ENCODE results near the gene FAM204A.

FAM204A gene

DNA sequence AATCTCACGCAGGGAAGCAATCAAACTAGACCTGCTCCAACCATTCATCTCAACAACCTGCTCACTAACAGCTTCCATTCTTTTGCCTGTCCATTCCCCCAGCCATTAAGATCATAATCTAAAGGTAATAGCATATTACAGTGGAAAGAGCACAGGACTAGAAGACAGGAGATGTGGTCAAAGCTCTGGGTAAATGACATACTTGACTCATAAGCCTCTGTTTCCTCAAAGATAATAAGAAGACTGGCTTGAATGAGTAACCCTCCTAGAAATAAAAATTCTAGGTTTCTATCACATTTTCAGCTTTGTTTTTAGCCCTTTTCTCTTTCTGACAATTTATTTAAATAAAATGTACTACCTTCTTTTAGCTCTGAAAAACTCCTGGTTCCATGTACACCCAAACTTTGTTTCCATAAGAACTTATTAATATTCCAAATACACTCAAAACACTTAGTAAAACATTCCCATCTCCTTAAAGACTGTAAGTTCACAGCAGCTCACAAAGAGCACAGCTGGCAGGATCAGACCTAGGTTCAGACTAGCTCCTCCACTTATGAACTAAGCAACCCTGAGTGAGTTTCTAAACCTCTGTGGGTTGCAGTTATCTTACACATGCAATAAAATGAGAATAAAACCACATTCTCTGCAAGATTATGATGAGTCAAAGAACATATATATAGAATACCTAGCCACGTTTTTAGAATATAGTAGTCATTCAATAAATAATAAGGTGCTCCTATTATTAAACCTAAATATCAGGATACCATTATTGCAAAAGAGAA lies 11.6 kb downstream of the FAM204A start:
- DNase-seq (ENCODE audit: low read depth): no peak

DNA sequence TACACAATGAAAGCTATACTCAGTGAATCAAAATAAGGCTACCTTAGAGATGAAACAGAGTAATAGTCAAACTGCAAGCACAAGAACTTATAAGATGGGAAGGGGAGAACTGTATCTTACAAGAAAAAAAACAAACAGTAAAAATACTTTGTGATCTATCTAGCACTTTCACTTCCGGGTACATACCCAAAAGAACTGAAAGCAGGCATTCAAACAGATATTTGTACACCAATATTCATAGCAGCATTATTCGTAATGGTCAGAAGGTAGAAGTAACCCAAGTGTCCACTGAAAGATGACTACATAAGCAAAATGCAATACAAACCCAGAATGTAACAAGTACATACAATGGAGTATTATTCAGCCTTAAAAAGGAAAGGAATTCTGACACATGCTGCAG lies 18.0 kb downstream of the FAM204A start:
- DNase-seq (ENCODE audit: low read depth): no peak

DNA sequence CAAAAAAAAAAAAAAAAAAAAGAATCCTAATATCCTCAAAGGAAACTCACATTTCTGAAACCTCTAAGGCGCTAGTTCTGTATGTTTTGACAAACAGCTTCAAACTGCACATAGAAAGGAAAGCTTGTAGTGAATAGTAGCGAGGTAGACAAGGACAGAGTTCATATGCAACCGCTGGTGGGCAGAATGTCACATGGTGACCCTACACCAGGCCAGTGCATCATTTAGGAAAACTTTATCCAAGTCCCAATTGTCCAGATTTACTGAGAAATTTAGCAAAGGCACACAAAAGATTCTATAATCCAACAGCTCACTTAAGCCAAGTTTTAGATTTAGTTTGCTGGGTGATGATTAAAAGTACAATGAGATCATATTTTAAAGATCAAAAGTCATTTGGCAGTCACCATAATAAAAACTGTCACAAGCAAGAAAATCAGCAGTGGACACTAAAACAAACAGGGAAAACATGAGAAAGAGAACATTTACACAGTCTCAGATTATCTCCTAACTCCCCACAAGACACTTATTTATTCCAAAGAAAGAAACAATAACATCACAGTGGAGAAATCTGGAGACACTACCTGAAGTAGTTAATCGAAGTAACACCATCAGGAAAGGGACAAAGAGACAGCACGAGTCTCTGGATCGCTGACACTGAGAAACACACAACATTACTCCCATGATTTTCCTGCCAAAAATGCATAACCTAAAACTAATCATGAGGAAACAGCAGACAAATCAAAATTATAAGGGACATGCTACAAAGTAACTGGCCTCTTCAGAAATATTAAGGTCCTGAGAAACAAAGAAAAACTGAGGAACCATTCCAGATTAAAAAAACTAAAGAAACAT lies 20.2 kb downstream of the FAM204A start:
- no peak for DNase-seq (ENCODE audit: low read depth)

DNA sequence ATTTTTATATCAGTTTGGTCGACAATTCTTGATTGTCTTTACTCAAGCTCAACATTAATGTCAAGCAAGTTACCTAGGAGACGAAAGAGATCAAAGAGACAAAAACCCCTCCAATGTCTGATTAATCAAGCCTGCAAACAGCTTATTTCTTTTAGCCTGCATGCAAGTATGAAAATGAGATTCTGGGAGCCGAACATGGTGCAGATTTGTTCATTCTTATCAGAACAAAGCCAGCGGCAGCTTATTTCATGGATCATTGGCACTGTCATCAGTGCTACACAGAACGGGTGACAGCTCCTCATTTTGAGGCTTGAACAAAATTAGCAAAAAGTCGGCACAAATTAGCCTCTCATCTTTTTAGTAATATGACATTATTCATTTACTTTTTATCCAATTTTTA lies 26.5 kb downstream of the FAM204A start:
- DNase-seq (ENCODE audit: low read depth): no peak

DNA sequence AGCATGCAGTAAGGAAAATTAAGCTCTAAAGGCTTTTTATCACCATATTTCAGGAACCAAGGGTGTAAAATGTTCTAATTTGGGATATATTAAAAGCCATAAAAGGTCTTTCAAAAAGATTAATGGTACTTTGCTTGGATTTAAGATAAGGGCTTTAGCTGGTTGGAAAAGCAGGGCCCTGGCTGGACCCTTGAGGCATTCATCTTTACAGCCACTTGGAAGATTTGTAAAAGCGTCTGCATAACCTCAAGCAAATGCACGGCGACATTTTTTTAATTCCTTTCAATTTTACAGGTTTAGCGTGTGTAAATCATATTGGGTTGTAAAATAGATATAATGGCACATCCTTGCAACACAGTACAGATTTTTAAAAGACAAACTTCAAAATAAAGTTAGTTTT lies 27.2 kb downstream of the FAM204A start:
- no peak for DNase-seq (ENCODE audit: low read depth)

DNA sequence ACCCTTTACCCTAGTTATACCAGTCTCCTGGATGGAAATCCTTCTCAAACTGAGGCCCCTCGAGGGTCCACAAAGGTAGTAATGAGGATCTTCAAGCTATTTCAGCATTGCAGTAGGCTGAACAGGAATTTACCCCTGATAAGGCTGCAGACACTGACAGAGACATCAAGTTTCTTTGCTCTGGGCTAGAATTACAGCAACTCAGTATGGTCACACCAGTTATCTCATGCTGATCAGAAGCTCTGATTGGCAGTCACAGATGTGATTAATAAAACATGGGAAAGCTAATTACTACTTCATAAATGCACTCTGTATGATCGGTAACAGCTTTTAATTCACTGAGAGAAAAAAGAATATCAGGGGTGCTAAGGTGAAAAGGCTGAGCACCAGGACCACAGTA lies 30.6 kb downstream of the FAM204A start:
- no peak for DNase-seq (ENCODE audit: low read depth)

DNA sequence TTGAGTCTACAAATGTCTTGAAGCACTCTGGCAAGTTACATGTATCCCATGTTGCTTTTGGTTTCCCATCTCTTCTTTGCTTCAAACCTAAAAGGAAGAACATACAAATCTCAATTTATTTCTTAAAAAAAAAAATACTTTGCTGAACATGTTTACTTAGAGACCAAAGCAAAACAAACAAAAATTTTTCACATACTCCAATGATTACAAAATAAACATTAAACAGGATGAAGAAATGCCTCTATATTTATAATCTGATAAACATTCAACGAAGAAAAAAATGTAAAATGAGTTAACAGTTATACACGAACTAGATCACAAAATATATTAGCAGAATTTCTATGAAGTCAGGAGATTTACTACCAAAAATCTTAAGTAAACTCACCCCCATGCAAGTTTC lies 31.3 kb downstream of the FAM204A start:
- DNase-seq (ENCODE audit: low read depth): no peak

DNA sequence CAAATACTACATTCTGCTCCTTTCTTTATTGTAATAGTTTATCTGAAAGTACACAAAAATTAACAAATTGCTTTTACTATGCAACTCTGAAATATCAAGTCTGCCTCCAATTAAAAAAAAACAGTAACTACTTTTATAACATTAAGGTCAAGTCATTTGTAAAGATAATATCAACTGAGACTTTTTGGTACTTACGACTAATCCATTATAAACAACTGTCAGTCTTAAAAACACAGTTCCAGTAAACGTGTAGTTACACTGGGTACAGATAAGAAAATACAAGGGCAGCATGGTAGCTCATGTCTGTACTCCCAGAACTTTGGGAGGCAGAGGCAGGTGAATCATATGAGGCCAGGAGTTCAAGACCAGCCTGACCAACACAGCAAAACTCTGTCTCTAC lies 32.2 kb downstream of the FAM204A start:
- DNase-seq (ENCODE audit: low read depth): no peak

DNA sequence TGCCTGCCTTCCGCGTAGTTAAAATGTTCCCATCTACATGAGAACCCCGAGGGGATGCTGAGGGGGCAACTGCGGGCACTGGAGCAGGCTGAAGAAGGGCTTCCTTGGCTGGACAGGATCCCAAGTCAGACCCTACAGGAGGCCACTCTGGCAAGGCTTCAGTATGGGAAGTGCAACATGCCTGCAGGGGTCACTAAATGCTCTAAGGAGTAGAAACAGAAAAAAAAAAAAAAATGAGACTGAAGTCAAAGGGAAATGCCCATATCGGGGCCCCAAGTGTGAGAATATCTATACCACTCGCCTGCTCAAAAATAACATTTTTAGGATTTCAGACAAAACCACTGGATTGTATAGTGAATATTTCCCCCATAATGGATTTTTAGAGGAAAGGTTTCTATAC lies 33.5 kb downstream of the FAM204A start:
- no peak for DNase-seq (ENCODE audit: low read depth)

DNA sequence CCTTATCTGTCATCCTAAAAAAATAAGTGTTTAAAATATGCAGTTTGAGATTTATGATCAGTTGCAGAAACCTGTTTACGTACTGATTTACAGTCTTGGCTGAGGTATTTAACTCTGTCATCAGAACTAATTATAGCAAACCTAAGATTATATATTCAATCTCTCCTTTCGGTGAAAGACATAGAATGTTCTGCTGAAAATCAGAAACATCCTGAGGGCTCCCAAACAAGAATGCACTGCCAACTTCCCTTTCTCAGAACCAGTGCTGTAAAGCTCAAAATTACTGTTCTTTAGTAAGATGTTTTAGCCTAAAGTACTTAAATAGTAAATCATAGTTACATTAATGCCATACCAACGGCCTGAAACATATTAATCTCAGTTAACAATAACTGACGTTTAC lies 34.3 kb downstream of the FAM204A start:
- no peak for DNase-seq (ENCODE audit: low read depth)

DNA sequence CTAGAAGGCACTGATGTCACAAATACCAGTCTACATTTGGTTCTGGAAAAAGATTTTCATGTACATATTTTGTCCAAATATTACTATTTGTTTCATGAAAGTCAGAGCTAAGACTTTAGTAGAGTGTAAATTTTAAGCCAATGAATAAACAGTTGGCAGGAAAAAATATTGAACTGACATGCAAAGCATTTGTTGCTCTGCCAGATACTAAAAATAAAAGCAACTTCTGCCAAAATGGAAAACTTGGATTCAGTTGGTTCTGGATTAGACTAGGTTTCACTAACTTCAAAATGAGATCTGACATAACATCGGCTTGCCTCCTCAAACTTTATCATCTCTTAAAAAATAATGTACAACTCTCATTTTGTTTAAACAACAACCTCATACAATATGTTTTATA lies 34.9 kb downstream of the FAM204A start:
- no peak for DNase-seq (ENCODE audit: low read depth)

DNA sequence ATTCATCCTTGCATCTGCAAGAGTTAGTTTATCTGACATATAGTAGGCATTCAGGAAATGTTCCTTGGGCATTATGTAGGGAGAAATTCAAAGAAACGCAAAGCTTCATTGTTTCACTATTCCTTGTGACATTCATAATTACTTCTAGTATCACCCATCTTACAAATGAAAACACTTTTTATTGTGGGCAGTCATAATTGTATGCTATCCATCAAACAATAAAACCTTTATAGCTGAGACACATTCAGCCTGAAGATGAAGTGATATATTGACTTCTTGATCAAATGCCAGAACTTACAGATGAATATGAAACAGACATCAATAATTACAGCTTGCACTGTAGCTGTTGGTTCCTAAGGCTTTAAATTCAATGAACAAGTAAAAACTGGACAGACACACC lies 36.4 kb downstream of the FAM204A start:
- no peak for DNase-seq (ENCODE audit: low read depth)

DNA sequence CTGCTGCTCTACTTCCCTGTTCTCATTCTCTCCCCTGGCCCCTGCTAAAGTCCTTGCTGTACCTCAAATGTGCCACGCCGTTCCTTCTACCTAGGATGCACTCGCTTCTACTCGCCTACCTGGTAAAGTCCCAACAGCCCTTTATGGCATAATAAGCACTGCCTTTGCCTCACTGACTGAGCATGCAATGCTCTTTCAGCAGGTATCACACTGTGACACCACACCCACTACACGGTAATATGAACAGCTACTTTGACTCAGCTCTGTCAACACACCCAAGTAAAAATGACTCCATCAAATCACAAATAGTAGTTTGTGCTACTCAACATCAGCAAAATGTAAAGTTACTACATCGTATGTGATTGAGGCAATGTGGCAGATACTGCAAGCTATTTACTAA lies 37.6 kb downstream of the FAM204A start:
- no peak for DNase-seq (ENCODE audit: low read depth)

DNA sequence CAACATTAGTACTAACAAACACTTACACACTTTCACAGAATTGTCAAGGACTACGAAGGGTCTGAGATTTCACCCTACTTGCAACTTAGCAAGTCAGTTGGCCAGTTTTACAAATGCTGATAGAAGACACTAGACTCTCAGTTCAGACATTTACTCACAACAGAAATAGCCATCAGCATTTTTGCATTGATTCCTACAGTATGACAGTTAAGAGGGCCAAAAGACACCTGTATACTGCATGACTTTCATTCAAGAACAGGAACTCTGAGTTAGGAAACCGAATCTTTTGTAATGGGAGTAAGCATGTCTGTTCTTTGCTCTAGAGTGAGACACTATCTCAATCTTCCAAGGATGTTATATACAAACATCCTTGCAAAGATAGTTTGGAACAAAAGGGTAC lies 40.9 kb downstream of the FAM204A start:
- DNase-seq (ENCODE audit: low read depth): no peak

DNA sequence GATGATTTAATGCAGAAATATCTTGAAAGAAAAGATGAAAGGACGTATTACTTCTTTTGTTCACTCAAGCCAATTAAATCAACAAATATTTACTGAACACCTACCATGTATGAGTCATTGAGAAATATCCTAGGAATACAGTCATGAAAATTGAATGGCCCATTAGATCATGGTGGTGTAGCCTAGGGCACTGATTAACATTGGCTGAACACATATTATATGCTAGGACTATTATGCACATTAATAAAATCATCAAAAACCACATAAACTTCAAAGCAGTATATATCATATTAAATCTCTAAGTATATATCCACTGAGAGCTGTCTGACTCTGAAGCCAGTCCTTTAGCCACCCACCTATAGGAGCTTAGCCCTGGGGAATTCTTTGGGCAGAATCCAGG lies 41.8 kb downstream of the FAM204A start:
- no peak for DNase-seq (ENCODE audit: low read depth)

DNA sequence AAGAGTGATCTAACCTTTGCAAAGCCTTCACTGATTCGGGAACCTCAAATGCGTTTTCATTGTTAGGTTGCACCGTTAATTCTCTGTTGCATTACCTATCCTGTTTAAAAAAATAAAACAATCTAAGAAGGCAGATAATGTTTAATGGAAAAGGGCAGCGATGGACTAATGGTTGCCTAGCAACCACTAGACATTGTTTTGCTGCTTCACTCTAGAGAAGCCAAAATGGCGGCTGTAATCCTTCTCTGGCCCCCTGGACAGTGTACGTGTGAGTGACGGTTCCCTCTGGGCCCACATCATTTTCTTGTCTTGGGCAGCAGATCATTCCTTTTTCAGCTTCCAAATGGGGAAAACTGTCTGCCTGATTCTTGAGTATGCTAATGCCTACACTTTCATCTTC lies 43.3 kb downstream of the FAM204A start:
- DNase-seq (ENCODE audit: low read depth): no peak

DNA sequence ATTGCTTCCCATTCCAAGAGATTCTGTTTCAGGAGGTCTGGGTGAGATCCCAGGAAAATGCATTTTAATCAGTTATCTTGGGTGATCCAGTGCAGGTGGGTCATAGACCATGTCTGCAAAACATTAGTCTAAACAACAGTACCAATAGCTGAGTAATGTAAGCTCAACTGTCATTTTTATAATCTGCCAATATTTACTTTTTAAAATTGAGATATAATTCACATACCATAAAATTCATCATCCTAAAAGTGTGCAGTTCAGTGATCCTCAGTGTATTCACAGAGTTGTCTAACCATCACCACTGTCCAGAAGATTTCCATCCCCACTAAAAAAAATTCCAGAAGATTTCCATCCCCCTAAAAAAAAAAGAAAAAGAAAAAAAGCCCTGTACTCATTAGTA lies 51.0 kb downstream of the FAM204A start:
- DNase-seq (ENCODE audit: low read depth): no peak

DNA sequence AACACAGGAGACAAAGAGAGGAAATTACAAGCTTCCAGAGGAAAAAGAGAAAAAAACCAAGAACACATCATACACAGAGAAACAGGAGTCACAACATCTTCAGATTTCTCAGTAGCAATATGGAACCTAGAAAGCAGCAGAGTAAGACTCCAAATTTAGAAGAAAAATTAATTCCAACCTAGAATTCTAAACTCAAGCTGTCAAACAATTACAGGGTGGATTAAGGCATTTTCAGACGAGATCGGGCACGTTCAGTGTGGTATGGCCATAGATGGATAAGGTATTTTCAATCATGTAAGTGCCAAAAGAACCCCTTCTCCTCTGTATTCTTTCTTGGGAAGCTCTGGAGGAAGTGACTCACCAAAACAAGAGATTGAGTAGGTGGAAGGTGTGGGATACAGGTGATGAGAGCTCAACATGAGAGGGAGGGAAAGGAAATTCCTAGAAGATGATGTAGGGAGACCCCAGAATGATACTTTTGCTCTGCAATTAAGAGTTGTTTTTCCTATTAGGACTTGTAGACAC lies 51.6 kb downstream of the FAM204A start:
- DNase-seq (ENCODE audit: low read depth): no peak

DNA sequence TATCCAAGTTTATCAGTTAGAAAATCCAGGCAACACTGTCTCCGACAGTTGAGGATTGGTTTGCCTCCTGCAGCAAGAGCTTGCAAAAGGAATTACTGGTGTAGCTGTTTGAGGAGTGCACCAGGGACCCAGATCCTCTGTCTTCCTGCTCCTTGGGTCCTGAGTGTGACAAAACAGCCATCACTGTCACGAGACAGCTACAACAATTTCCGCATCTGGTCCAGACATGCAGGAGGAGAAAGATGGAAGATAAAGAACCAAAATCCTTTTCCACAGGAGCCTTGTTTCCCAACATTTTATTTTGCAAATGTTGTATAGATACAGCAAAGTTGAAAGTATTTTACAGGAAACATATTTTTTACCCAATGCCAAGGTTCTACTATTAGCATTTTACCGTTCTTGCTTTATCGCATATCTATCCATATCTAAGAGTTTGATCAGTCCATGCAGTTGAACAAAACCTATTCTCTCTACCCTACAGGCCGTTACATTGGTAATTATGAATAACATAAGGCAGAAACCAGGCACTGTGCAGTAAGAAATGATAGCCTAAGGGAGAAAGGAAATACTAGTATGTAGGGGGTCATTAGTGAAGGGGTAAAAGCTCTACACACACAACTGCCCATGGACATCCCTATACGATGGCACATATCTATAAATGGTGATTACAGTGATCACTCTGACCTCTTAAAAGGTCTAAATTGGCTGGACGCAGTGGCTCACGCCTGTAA lies 54.9 kb downstream of the FAM204A start:
- DNase-seq (ENCODE audit: low read depth): no peak

DNA sequence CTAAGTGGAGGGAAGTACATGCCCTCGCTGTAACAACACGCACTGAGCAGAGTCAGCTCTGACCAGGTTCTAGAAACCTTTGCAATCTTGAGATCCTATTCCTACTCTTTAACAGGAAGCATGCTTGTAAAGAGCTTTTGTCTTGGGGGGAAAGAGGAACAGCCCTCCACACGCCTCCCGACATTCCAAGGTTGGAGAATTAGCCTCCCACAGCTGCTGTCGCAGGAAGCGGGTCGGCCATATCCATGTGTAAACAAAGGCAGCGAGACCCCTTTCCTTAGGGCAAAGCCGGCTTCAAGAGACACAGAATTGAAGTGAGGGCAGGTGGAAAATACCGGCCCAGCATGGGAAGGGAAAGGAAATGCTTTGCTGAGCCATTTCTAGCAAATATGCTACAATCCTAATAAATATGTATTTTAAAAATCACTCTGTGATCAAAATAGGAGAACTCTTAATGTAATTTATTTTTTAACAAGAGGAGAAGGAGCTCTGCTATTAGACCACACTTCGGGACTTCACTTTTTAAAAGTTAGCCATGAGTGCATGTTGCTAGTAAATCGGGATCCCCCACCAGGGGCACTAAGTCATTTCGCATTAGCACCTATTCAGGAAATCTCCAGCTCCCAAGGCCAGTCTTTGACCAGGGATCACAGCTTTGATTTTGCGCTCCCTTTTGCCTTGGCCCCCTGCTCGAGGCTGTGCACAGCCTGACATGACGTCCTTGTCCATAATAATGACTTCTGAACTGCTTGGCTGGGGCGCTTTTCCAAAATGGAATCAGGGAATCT lies 55.9 kb downstream of the FAM204A start:
- no peak for DNase-seq (ENCODE audit: low read depth)

DNA sequence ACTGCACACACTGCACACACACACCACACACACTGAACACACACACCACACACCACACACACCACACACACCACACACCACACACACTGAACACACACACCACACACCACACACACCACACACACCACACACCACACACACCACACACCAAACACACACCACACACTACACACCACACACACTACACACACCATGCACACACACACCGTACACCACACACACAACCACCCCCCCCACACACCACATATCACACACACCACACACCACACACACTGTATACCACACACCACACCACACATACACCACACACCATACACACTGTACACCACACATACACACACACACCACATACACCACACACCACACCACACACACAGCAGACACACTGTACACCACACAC lies 59.5 kb downstream of the FAM204A start:
- no peak for DNase-seq (ENCODE audit: low read depth)

DNA sequence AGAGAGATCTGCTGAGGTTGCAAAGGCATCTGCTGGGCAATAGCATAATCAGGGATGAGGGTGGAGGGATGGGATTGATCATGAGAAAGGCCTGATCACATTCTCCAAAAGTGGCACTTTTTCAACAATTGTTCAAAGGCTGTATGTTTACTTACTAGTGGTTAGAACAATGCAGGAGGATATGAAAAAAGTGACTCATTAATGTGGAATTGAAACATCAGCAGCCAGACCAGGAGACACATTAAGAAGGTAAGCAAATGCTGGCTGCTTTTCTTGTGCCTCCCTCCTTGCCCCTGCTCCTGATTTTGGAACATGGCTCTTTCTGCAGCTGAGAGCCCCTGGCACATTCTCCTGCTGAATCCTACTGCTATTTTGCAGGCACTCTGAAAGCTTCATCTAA lies 63.5 kb downstream of the FAM204A start:
- no peak for DNase-seq (ENCODE audit: low read depth)

Data from CMK (cell line).